Stimulated activated naive CD8-positive, alpha-beta T cell treated with anti-CD3 and anti-CD28 coated beads, Interleukin-15, Interleukin-2, amounts not matched to agents 100 ng/mL and 50 ng/mL, for 24 hours (primary cell): ENCODE results near the gene PAFAH1B1.
A peak's percentile ranks its signal among the peaks of the same experiment; 100 is the strongest.
"Not testable (repeated sequence)": the region's sequence is repeated elsewhere in the genome, so short reads cannot be mapped to it uniquely, and the experiment has no call there.

ENCODE experiments used
- H3K27ac Mint-ChIP-seq: one replicate; pipeline ENCODE4 v1.8.0; 2021; ENCODE audit warnings: mild to moderate bottlenecking, mixed read lengths
- H3K27me3 Mint-ChIP-seq: one replicate; pipeline ENCODE4 v1.8.0; 2021; ENCODE audit warnings: mixed read lengths
- H3K36me3 Mint-ChIP-seq: one replicate; pipeline ENCODE4 v1.8.0; 2021; ENCODE audit warnings: low read depth, mixed read lengths
- H3K4me1 Mint-ChIP-seq: one replicate; pipeline ENCODE4 v1.8.0; 2021; ENCODE audit warnings: low read depth, mixed read lengths
- H3K4me3 Mint-ChIP-seq: one replicate; pipeline ENCODE4 v1.8.0; 2021; ENCODE audit warnings: mild to moderate bottlenecking, mixed read lengths
- H3K9me3 Mint-ChIP-seq: one replicate; pipeline ENCODE4 v1.8.0; 2021; ENCODE audit warnings: mixed read lengths

PAFAH1B1 gene

GRCh38 chr17:2637422-2637821 is 44.0 kb downstream of the PAFAH1B1 start:
- Mint-ChIP-seq H3K9me3 (no peaks in the 10 kb centered on the region), H3K36me3 (peaks cover 51% of the 10 kb centered on the region), H3K4me3 (no peak overlapping the region), H3K27me3 (no peaks in the 10 kb centered on the region), H3K4me1 (peaks cover 47% of the 10 kb centered on the region), H3K27ac (no peak overlapping the region)

GRCh38 chr17:2644971-2645370 is 51.5 kb downstream of the PAFAH1B1 start:
- Mint-ChIP-seq H3K36me3 (peaks cover 63% of the 10 kb centered on the region), H3K4me1 (peaks cover 7% of the 10 kb centered on the region), H3K27ac (no peak overlapping the region), H3K4me3 (no peak overlapping the region), H3K9me3 (no peaks in the 10 kb centered on the region), H3K27me3 (no peaks in the 10 kb centered on the region)

GRCh38 chr17:2647957-2648356 is 54.5 kb downstream of the PAFAH1B1 start:
- peaks cover 57% of the 10 kb centered on the region for H3K36me3 Mint-ChIP-seq
- no peak overlapping the region for H3K27ac Mint-ChIP-seq
- no peaks in the 10 kb centered on the region for H3K27me3 Mint-ChIP-seq
- peaks cover 2% of the 10 kb centered on the region for H3K4me1 Mint-ChIP-seq
- peak overlapping the region; percentile 9 for H3K4me3 Mint-ChIP-seq
- H3K9me3 Mint-ChIP-seq, result no peaks in the 10 kb centered on the region

- Mint-ChIP-seq H3K4me3 (no peak overlapping the region), H3K9me3 (no peaks in the 10 kb centered on the region), H3K27ac (no peak overlapping the region), H3K27me3 (no peaks in the 10 kb centered on the region), H3K36me3 (peaks cover 56% of the 10 kb centered on the region), H3K4me1 (peaks cover 3% of the 10 kb centered on the region)
Observed at GRCh38 chr17:2649191-2649590, 55.7 kb downstream of the PAFAH1B1 start.

- Mint-ChIP-seq H3K27ac (peak overlapping the region; percentile 36), H3K36me3 (peaks cover 62% of the 10 kb centered on the region), H3K4me1 (peaks cover 22% of the 10 kb centered on the region)
- not testable (repeated sequence) for H3K4me3 Mint-ChIP-seq, H3K9me3 Mint-ChIP-seq, H3K27me3 Mint-ChIP-seq
Observed at GRCh38 chr17:2652911-2653310, 59.5 kb downstream of the PAFAH1B1 start.

- peaks cover 60% of the 10 kb centered on the region for H3K36me3 Mint-ChIP-seq
- H3K9me3 Mint-ChIP-seq, result no peaks in the 10 kb centered on the region
- H3K4me3 Mint-ChIP-seq, result no peak overlapping the region
- peaks cover 29% of the 10 kb centered on the region for H3K4me1 Mint-ChIP-seq
- no peak overlapping the region for H3K27ac Mint-ChIP-seq
- H3K27me3 Mint-ChIP-seq, result no peaks in the 10 kb centered on the region
Observed at GRCh38 chr17:2655546-2655945, 62.1 kb downstream of the PAFAH1B1 start.

- peaks cover 62% of the 10 kb centered on the region for H3K36me3 Mint-ChIP-seq
- H3K4me1 Mint-ChIP-seq, result peaks cover 37% of the 10 kb centered on the region
- no peaks in the 10 kb centered on the region for H3K9me3 Mint-ChIP-seq
- no peaks in the 10 kb centered on the region for H3K27me3 Mint-ChIP-seq
- no peak overlapping the region for H3K4me3 Mint-ChIP-seq
- no peak overlapping the region for H3K27ac Mint-ChIP-seq
Observed at GRCh38 chr17:2656283-2656682, 62.8 kb downstream of the PAFAH1B1 start.

- H3K27ac Mint-ChIP-seq, H3K27me3 Mint-ChIP-seq, H3K4me3 Mint-ChIP-seq, H3K9me3 Mint-ChIP-seq: not testable (repeated sequence)
- Mint-ChIP-seq H3K36me3 (peaks cover 46% of the 10 kb centered on the region), H3K4me1 (peaks cover 41% of the 10 kb centered on the region)
Observed at GRCh38 chr17:2659337-2659736, 65.9 kb downstream of the PAFAH1B1 start.

GRCh38 chr17:2660410-2660809 is 67.0 kb downstream of the PAFAH1B1 start:
- not testable (repeated sequence) for H3K9me3 Mint-ChIP-seq, H3K27me3 Mint-ChIP-seq, H3K4me3 Mint-ChIP-seq
- Mint-ChIP-seq H3K36me3 (peaks cover 44% of the 10 kb centered on the region), H3K27ac (peak overlapping the region; percentile 56), H3K4me1 (peaks cover 40% of the 10 kb centered on the region)

GRCh38 chr17:2672026-2672425 is 78.6 kb downstream of the PAFAH1B1 start:
- H3K4me1 Mint-ChIP-seq, result peaks cover 5% of the 10 kb centered on the region
- H3K9me3 Mint-ChIP-seq, result no peaks in the 10 kb centered on the region
- H3K27me3 Mint-ChIP-seq, result no peaks in the 10 kb centered on the region
- H3K4me3 Mint-ChIP-seq, result no peak overlapping the region
- H3K36me3 Mint-ChIP-seq, result peaks cover 63% of the 10 kb centered on the region
- no peak overlapping the region for H3K27ac Mint-ChIP-seq

GRCh38 chr17:2679247-2679646 is 85.8 kb downstream of the PAFAH1B1 start:
- H3K36me3 Mint-ChIP-seq, result peaks cover 67% of the 10 kb centered on the region
- H3K27me3 Mint-ChIP-seq, H3K4me3 Mint-ChIP-seq, H3K4me1 Mint-ChIP-seq, H3K9me3 Mint-ChIP-seq, H3K27ac Mint-ChIP-seq: not testable (repeated sequence)

GRCh38 chr17:2680961-2681360 is 87.5 kb downstream of the PAFAH1B1 start:
- Mint-ChIP-seq H3K4me1 (no peaks in the 10 kb centered on the region), H3K27ac (no peak overlapping the region), H3K4me3 (no peak overlapping the region), H3K9me3 (no peaks in the 10 kb centered on the region), H3K36me3 (peaks cover 64% of the 10 kb centered on the region), H3K27me3 (no peaks in the 10 kb centered on the region)

- Mint-ChIP-seq H3K27ac (no peak overlapping the region), H3K27me3 (no peaks in the 10 kb centered on the region), H3K9me3 (no peaks in the 10 kb centered on the region), H3K36me3 (peaks cover 60% of the 10 kb centered on the region), H3K4me3 (no peak overlapping the region), H3K4me1 (no peaks in the 10 kb centered on the region)
Observed at GRCh38 chr17:2681650-2682049, 88.2 kb downstream of the PAFAH1B1 start.

GRCh38 chr17:2682176-2682938 is 88.9 kb downstream of the PAFAH1B1 start:
- peaks cover 55% of the 10 kb centered on the region for H3K36me3 Mint-ChIP-seq
- no peak overlapping the region for H3K4me3 Mint-ChIP-seq
- no peaks in the 10 kb centered on the region for H3K9me3 Mint-ChIP-seq
- no peak overlapping the region for H3K27ac Mint-ChIP-seq
- no peaks in the 10 kb centered on the region for H3K4me1 Mint-ChIP-seq
- no peaks in the 10 kb centered on the region for H3K27me3 Mint-ChIP-seq

- H3K9me3 Mint-ChIP-seq, result no peaks in the 10 kb centered on the region
- no peaks in the 10 kb centered on the region for H3K27me3 Mint-ChIP-seq
- H3K36me3 Mint-ChIP-seq, result peaks cover 58% of the 10 kb centered on the region
- no peak overlapping the region for H3K4me3 Mint-ChIP-seq
- H3K4me1 Mint-ChIP-seq, result no peaks in the 10 kb centered on the region
- H3K27ac Mint-ChIP-seq, result no peak overlapping the region
Observed at GRCh38 chr17:2683912-2684311, 90.5 kb downstream of the PAFAH1B1 start.

GRCh38 chr17:2684549-2684948 is 91.1 kb downstream of the PAFAH1B1 start:
- no peaks in the 10 kb centered on the region for H3K27me3 Mint-ChIP-seq
- H3K27ac Mint-ChIP-seq, result peak overlapping the region; percentile 32
- peaks cover 58% of the 10 kb centered on the region for H3K36me3 Mint-ChIP-seq
- H3K9me3 Mint-ChIP-seq, result no peaks in the 10 kb centered on the region
- no peak overlapping the region for H3K4me3 Mint-ChIP-seq
- no peaks in the 10 kb centered on the region for H3K4me1 Mint-ChIP-seq
